ENCODE data around the gene PLXNA4. TPM values are rescaled to one million over a fixed set of nuclear protein-coding genes. Genes with fewer than 3 reads are reported as not detected.

Gene PLXNA4
- total and polyA plus RNA-seq, 9 of the 15 experiments (the other 6 are each of a cell fraction or from before 2014, with no cell fraction given), result under 0.01 to 0.09 TPM; not detected in 7

- Histone ChIP-seq H3K9ac (ENCODE audit: insufficient read depth in 1 of 2, low read depth in 2 of 2, low read length in 2 of 2) (no peak overlapping the region), H3K27me3 (ENCODE audit: control insufficient read depth in 2 of 2, insufficient read depth in 2 of 2, low read length in 2 of 2) (peaks cover 4 to 36% of the 10 kb centered on the region in 2 experiments; a peak in 3 of 5 replicates), H3K4me3 (no peak overlapping the region), H3K9me1 (ENCODE audit: control insufficient read depth, insufficient read depth, low read length) (no peaks in the 10 kb centered on the region), H3K9me3 (replicated peaks; ENCODE audit: control insufficient read depth, insufficient read depth, low read depth, low read length) (no peaks in the 10 kb centered on the region), H2AFZ (ENCODE audit: low read depth, low read length) (no peak overlapping the region), H3K79me2 (ENCODE audit: control insufficient read depth, insufficient read depth, low read length) (no peaks in the 10 kb centered on the region), H3K27ac (ENCODE audit: extremely low read depth, low read depth, low read length) (no peak overlapping the region), H3K36me3 (ENCODE audit: control insufficient read depth, insufficient read depth, low read length) (no peaks in the 10 kb centered on the region), H3K4me2 (ENCODE audit: insufficient read depth, low read length) (no peak overlapping the region), H4K20me1 (replicated peaks; ENCODE audit: control insufficient read depth, insufficient read depth, low read length) (no peaks in the 10 kb centered on the region), H3K4me1 (replicated peaks in 1 of 2; ENCODE audit: control insufficient read depth in 2 of 2, insufficient read depth in 2 of 2, low read length in 2 of 2) (no peaks in the 10 kb centered on the region; a peak in 2 of 5 replicates)
- WGBS (ENCODE audit: insufficient coverage, low coverage, missing lambda C conversion rate), result 0% methylated on average over 1 of the region's 1 CpG
- ATAC-seq, result no peak
- TF ChIP-seq ZNF324 (CRISPR knock-in tag; IDR thresholded peaks at IDR 0.05) (no peak), ZBTB8A (IDR thresholded peaks at IDR 0.05; ENCODE audit: partially characterized antibody) (no peak), ZNF232 (CRISPR knock-in tag; IDR thresholded peaks at IDR 0.05) (no peak), ZFX (CRISPR knock-in tag; IDR thresholded peaks at IDR 0.05) (no peak), RNF2 (IDR thresholded peaks at IDR 0.05) (no peak), SMARCE1 (IDR thresholded peaks at IDR 0.05) (no peak), POLR2AphosphoS5 (IDR thresholded peaks at IDR 0.05; ENCODE audit: control insufficient read depth, insufficient read depth, low read depth, low read length) (no peak), SMARCB1 (IDR thresholded peaks at IDR 0.05; ENCODE audit: insufficient read length, low read depth) (no peak), ARID1B (IDR thresholded peaks at IDR 0.05) (no peak), EGR1 (conservative IDR thresholded peaks at IDR 0.05) (no peak)
- no peak for DNase-seq (ENCODE audit: extremely low read depth in 1 of 4, low spot score in 3 of 4)
- ChIA-PET POLR2A (no interaction called here), CTCF (ENCODE audit: low intra/inter-chr PET ratio) (no interaction called here)
- BruUV-seq (replicated peaks), result no TSS peak
- FAIRE-seq, result no peak
- in situ Hi-C loops (cut with MboI), result no loop called here
- intact Hi-C loops (cut with micrococcal nuclease), result no loop called here
Observed at GRCh38 chr7:132429181-132429580, 147.1 kb downstream of the PLXNA4 start.
